Calu3 (cell line): Measurements from ENCODE around the gene PAK1. TPM values are rescaled to one million over a fixed set of nuclear protein-coding genes. Genes with fewer than 3 reads are reported as not detected.

ENCODE experiments used
- BruUV-seq: library from RNA; stranded (reverse); fragments of 400-500 nt; replicated peaks from 2 replicates; lab custom pipeline; 2021; lab: Mats Ljungman, UMichigan
- CTCF ChIA-PET: fragments of 300-600 bp; sonication (Branson Sonifier 250); formaldehyde crosslinking; loops from one replicate; lab custom pipeline; 2022; ENCODE audit warnings: antibody characterized with exemption; lab: Charles Lee
- DNase-seq: peaks from one replicate; pipeline ENCODE4 v3.0.0; 2022
- H3K27ac Mint-ChIP-seq: one replicate; pipeline ENCODE4 v1.8.0; 2022; ENCODE audit warnings: mixed read lengths; ENCODE audit not compliant: unreplicated experiment
- H3K27me3 Mint-ChIP-seq: one replicate; pipeline ENCODE4 v1.8.0; 2022; ENCODE audit warnings: mixed read lengths; ENCODE audit not compliant: unreplicated experiment
- H3K36me3 Mint-ChIP-seq: one replicate; pipeline ENCODE4 v1.8.0; 2022; ENCODE audit warnings: mild to moderate bottlenecking, moderate library complexity, mixed read lengths; ENCODE audit not compliant: insufficient read depth, unreplicated experiment
- H3K4me1 Mint-ChIP-seq: one replicate; pipeline ENCODE4 v1.8.0; 2022; ENCODE audit warnings: mild to moderate bottlenecking, low read depth, mixed read lengths; ENCODE audit not compliant: unreplicated experiment
- H3K4me3 Mint-ChIP-seq: one replicate; pipeline ENCODE4 v1.8.0; 2022; ENCODE audit warnings: mild to moderate bottlenecking, low read depth, moderate library complexity, mixed read lengths; ENCODE audit not compliant: unreplicated experiment
- H3K9me3 Mint-ChIP-seq: one replicate; pipeline ENCODE4 v1.8.0; 2022; ENCODE audit warnings: low read depth, mixed read lengths; ENCODE audit not compliant: unreplicated experiment
- intact Hi-C: fragments of 100-400 bp; cut with micrococcal nuclease; formaldehyde crosslinking; loops from one replicate; pipeline ENCODE4 v1.10.0; 2022; ENCODE audit not compliant: unreplicated experiment
- total RNA-seq: library from RNA; stranded (reverse); gene quantifications from 2 replicates; pipeline ENCODE4 v1.2.3, GENCODE V29; 2022
- TF ChIP-seq, protein P1 (sequence below): fragments of 200-600 bp; IDR thresholded peaks from one replicate; pipeline ENCODE4 v1.8.0; 2022; ENCODE audit warnings: antibody characterized with exemption; ENCODE audit not compliant: unreplicated experiment

PAK1 gene
- total RNA-seq, 1 experiment from 2014 or later: 58.5 TPM

DNA sequence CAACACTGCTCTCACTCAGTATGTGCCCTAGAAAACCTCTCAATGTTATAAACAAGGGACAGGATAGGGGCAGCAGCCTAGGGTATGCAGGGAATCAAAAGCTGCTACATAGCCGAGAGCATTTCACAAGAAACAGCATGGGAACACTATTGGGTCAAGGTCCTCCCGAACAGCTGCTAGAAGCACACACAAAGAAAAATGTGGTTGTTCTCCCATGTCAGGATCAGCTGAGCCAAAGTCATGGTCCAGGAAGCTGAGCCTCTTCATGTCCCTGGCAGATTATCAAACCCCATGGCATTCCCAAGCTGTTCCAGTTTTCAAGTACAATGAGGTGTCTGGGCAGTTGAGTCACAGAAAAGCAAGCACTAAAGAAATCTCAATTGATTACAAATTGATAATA lies 151.4 kb downstream of the PAK1 start:
- H3K9me3 Mint-ChIP-seq: peaks cover 2% of the 10 kb centered on the region
- CTCF ChIA-PET: no interaction called here
- TSS peak; percentile 18 for BruUV-seq

DNA sequence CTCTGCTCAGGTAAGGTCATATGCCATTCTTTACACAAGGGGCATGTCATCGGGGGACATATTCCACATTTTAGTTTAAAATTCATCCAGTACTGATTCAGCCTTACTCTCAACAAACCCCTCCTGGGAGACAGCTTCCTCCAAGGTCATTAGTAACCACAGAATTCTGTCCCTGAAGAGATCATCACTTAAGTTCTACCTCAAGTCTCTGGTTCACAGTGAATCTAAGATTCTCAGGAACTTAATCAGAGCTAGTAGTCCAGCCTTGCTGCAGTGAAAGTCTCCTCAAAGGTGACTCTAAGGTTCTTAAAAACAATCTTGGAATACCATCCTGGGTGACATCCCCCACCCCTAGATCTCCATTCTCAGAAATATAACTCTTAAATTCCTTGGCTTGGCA lies 153.5 kb downstream of the PAK1 start:
- no TSS peak for BruUV-seq
- Mint-ChIP-seq H3K27me3 (no peaks in the 10 kb centered on the region), H3K4me3 (no peak overlapping the region), H3K27ac (no peak overlapping the region), H3K9me3 (no peaks in the 10 kb centered on the region), H3K4me1 (peaks cover 8% of the 10 kb centered on the region), H3K36me3 (no peaks in the 10 kb centered on the region)
- TF ChIP-seq, protein P1, sequence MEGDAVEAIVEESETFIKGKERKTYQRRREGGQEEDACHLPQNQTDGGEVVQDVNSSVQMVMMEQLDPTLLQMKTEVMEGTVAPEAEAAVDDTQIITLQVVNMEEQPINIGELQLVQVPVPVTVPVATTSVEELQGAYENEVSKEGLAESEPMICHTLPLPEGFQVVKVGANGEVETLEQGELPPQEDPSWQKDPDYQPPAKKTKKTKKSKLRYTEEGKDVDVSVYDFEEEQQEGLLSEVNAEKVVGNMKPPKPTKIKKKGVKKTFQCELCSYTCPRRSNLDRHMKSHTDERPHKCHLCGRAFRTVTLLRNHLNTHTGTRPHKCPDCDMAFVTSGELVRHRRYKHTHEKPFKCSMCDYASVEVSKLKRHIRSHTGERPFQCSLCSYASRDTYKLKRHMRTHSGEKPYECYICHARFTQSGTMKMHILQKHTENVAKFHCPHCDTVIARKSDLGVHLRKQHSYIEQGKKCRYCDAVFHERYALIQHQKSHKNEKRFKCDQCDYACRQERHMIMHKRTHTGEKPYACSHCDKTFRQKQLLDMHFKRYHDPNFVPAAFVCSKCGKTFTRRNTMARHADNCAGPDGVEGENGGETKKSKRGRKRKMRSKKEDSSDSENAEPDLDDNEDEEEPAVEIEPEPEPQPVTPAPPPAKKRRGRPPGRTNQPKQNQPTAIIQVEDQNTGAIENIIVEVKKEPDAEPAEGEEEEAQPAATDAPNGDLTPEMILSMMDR: no peak
- no peak for DNase-seq
- intact Hi-C loops: no loop called here
- CTCF ChIA-PET: no interaction called here

More for the DNA sequence above, 151.4 kb downstream of the PAK1 start:
- H3K27me3 Mint-ChIP-seq: no peaks in the 10 kb centered on the region
- H3K4me3 Mint-ChIP-seq: no peak overlapping the region
- intact Hi-C loops: no loop called here
- no peak overlapping the region for H3K27ac Mint-ChIP-seq
- TF ChIP-seq, protein P1: no peak
- peaks cover 8% of the 10 kb centered on the region for H3K4me1 Mint-ChIP-seq
- no peaks in the 10 kb centered on the region for H3K36me3 Mint-ChIP-seq
- no peak for DNase-seq

DNA sequence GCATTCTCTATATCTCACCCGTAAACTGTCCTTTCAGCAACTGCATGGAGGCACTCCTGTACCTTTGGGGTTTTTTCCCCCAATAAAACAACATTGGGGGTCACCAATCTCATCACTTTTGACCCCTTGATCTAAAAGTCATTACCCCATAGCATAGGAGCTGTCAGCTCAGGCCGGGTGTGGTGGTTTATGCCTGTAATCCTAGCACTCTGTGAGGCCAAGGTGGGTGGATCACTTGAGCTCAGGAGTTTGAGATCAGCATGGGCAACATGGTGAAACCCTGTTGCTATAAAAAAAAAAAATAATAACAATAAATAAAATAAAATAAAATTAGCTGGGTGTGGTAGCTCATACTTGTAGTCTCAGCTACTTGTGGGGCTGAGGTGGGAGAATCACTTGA lies 155.3 kb downstream of the PAK1 start:
- intact Hi-C loops: no loop called here
- TF ChIP-seq, protein P1: no peak
- DNase-seq: no peak
- BruUV-seq: no TSS peak
- H3K27ac Mint-ChIP-seq: no peak overlapping the region
- CTCF ChIA-PET: no interaction called here
- H3K27me3 Mint-ChIP-seq: no peaks in the 10 kb centered on the region
- H3K4me3 Mint-ChIP-seq: no peak overlapping the region
- H3K9me3 Mint-ChIP-seq: no peaks in the 10 kb centered on the region
- H3K36me3 Mint-ChIP-seq: no peaks in the 10 kb centered on the region
- no peaks in the 10 kb centered on the region for H3K4me1 Mint-ChIP-seq

DNA sequence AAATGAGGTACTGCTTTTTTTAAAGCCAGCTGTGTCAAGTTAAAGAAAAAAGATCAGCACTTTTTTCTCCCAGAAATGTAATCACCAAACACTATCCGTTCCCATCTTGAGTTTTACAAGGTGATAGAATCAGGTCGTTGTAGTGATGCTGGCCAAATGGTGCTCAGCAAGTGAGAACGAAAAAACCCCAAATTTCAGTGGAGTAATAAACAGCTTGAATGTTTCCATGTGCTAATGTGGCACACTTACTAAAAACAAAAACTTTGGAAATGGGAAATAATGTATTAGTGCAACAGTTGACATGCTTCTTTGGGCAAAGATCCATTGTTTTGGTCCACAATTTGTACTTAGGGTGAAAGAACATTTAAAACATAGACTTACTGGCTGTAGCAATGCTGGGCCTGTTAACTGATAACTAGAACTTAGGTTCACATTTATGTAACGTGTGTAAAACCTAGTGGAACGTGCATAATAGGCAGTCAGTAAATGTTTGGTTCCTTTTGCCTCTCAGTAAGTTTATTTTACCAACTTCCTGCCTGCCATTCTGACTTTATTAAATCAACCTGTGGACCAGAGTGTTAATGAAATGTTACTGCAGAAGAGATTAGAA lies 157.1 kb downstream of the PAK1 start:
- CTCF ChIA-PET: interaction anchor here (0.6 kb wide), 1 partner anchor 38 kb away, joined by 3 read pairs; no protein-coding TSS in a partner anchor
- H3K9me3 Mint-ChIP-seq: no peaks in the 10 kb centered on the region
- H3K4me1 Mint-ChIP-seq: no peaks in the 10 kb centered on the region
- H3K36me3 Mint-ChIP-seq: no peaks in the 10 kb centered on the region
- H3K27ac Mint-ChIP-seq: no peak overlapping the region
- TF ChIP-seq, protein P1: no peak
- H3K4me3 Mint-ChIP-seq: no peak overlapping the region
- no peaks in the 10 kb centered on the region for H3K27me3 Mint-ChIP-seq
- intact Hi-C loops: no loop called here
- DNase-seq: no peak
- BruUV-seq: no TSS peak
